Measurements from ENCODE around the gene CASTOR2.

GRCh38 chr7:75054744-75055143 lies 90.2 kb downstream of the CASTOR2 start:
- no peak for TF ChIP-seq CTCF (IDR thresholded peaks at IDR 0.05; ENCODE audit: low read depth, low read length)
- TF ChIP-seq EZH2phosphoT487 (IDR thresholded peaks at IDR 0.05; ENCODE audit: low read depth), result no peak

All from OCI-LY3 (cell line).